Activated CD8-positive, alpha-beta memory T cell treated with anti-CD3 and anti-CD28 coated beads for 48 hours (primary cell): ENCODE data around the gene CDH16.
"Not testable (repeated sequence)": the region's sequence is repeated elsewhere in the genome, so short reads cannot be mapped to it uniquely, and the experiment has no call there.

ENCODE experiments used
- DNase-seq, 3 experiments: peaks; one replicate each; pipeline ENCODE4 v3.0.0-alpha.2; 2020; ENCODE audit warnings: low read depth in 2 of 3, low spot score in 2 of 3

CDH16 gene

DNA sequence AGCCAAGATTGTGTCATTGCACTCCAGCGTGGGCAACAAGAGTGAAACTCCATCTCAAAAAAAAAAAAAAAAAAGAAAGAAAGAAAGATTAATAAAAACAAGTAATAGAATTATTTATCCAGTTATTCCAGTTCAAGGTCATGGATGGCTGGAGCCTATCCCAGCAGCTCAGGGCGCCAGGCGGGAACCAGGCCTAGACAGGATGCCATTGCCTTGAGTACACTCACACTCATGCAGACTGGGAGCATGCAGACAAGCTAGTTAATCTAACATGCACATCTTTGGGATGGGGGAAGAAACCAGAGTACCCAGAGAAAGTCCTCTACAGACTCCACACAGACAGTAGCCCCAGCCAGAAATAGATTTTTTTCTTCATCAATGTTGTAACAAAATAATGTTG is 20.5 kb downstream of the CDH16 start:
- no peak for DNase-seq

- DNase-seq, result not testable (repeated sequence)
These were observed 22.0 kb downstream of the CDH16 start for GRCh38 chr16:66896682-66897081.

DNA sequence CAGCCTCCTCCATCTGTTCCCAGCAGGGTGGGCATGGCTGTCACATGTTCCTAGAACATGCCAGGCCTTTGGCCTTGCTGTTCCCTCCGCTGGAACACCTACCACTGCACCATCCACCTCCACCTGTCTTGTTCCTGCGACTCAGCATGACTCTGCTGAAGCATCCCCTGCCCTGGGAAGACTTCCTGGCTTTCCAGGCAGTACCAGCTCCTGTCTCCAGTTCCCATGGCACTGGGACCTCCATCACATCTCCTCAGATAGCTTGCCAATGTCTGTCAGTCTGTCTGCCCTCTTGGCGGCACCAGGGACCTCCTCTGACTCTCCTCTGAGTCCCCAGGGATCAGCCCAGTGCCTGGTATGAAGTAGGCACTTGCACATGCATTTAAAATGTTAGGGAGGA is 22.7 kb downstream of the CDH16 start:
- no peak for DNase-seq

DNA sequence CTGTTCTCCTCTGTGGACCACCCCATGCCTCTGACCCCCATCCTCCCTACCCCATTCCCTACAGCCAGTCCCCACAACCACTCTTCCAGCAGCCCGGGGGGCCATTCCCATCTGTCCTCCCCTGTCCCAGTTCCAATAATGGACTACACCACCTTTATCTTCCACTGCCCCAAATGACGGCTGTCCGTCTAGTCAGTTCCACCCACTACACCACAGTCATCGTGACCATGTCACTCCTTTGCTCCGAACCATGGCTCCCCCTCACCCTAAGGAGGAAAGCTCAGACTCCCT is 23.1 kb downstream of the CDH16 start:
- no peak for DNase-seq

- DNase-seq, result no peak
These were observed 23.6 kb downstream of the CDH16 start for GRCh38 chr16:66894948-66895688.

- no peak for DNase-seq
These were observed 24.6 kb downstream of the CDH16 start for GRCh38 chr16:66894055-66894454.

DNA sequence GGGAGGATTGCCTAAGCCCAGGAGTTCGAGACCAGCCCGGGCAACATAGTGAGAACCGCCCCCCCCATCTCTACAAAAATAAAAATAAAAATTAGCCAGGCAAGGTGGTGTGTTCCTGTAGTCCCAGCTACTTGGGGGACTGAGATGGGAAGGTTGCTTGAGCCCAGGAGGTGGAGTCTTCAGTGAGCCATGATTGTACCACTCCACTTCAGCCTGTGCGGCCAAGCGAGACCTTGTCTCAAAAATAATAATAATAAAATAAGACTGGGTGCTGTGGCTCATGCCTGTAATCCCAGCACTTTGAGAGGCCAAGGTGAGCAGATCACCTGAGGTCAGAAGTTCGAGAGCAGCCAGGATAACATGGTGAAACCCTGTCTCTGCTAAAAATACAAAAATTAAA is 26.9 kb downstream of the CDH16 start:
- DNase-seq, result no peak

- DNase-seq, result no peak
These were observed 27.3 kb downstream of the CDH16 start for GRCh38 chr16:66891360-66891759.

DNA sequence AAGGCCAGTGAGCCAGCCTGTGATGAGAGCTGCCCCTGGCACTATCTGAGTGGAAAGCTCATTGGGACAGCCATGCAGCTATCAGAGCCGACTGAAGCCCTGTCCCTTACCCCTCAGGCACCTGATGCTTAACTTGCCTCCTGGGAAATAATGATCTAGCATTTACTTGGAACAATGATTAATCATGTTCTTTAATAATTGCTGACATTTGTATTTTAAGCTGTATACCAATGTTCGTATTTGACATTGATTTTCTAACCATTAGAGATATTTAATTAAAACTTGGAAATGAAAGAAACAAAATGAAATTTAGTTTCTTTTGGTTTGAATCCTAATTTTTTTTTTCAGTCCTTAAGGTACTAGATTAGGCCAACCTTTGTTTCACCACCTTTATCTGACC is 27.9 kb downstream of the CDH16 start:
- DNase-seq, result no peak

DNA sequence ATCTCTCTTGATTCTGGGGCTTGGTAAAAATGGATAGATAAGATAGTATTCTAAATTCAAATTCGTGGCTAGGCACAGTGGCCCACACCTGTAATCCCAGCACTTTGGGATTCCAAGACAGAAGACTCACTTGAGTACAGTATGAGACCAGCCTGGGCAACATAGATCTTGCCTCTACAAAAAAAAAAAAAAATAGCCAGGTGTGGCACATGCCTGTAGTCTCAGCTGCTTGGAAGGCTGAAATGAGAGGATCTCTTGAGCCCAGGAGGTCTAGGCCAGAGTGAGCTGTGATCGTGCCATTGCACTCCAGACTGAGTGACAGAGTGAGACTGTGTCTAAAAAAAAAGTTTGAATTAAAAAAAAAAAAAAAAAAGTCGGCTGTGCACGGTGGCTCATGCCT is 29.1 kb downstream of the CDH16 start:
- no peak for DNase-seq

DNA sequence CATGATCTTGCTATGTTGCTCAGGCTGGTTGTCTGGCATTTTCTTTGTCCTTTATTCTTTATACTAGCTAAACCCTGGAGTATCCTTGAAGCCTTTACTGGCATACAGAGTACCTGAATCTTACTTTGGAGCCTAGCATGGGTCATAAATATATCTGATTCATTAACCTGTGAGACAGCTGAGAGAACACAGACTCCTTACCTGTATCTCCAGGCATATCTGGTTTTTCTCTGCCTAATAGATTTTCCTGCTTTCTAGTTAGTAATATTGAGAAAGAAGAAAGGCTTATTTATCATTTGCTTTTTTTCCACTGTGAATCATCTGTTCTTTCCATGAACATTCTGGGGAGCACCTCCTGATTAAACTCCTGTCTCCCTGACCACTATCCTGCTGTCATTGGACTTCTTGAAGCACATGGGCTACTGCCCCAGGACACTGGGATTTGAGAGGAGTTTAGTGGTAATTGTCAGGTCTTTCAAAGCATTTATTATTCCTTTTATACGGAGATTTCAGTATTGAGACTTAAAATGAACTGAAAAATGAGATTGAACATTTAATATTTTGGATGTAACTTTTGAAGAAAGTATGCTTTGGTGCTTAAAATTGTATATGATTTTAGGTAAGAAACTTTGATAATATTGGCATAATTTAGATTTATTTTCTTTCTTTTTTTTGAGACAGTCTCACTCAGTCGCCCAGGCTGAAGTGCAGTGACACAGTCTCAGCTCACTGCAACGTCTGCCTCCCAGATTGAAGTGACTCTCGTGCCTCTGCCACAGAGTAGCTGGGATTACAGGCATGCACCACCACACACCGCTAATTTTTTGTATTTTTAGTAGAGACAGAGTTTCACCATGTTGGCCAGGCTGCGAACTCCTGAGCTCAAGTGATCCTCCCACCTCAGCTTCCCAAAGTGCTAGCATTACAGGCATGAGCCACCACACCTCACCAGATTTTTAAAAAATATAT is 29.8 kb downstream of the CDH16 start:
- no peak for DNase-seq

DNA sequence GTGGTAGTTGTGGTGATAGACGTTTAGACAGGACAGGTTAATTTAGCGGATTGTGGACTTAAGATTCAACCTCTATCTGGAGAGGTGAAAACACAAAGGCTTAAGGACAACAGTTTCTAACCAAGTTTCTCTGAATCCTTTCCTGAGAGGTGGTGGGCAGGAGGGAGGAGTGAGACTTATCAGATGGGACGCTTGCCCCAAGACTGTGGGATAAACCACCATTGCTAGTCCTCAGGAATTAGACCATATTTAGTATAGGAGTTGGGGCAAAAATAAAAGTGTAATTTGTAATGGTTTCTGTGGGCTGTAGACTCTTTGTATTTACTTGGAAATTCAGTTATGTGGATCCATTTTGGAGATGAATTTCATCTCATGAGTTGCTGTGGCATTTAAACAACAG is 31.8 kb downstream of the CDH16 start:
- no peak for DNase-seq

DNA sequence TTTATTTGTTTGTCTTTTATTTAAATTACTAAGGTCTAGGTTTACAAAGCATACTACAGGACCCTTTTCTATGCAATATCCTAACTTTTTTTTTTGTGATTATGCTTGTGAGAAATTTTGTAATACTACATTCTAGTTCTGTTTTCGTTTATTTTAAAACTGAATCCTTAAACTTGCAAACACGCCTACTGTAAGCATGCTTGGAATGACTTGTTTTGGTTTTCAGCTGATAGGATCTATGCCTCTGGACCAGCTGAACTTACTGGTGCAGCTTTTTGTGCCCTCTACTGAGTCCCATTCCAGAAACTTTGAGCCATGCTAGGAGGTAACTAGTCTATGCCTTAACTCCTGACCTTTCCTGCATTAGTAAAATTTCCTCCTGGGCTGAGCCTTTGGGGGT is 32.4 kb downstream of the CDH16 start:
- DNase-seq, result no peak

- no peak for DNase-seq
These were observed 33.2 kb downstream of the CDH16 start for GRCh38 chr16:66885491-66885890.

DNA sequence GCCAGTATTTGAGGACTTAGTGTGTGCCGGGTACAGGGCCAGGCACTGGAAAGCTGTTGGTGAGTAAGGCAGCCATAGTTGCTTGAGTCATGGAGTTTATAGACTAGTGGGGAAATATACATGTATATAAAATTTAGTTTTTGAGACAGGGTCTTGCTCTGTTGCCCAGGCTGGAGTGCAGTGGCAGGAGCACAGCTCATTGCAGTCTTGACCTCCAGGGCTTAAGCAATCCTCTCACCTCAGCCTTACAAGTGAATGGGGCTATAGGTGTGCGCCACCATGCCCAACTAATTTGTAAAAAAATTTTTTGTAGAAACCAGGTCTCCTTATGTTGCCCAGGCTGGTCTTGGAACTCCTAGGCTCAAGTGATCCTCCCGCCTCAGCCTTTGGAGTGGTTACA is 36.0 kb downstream of the CDH16 start:
- no peak for DNase-seq

DNA sequence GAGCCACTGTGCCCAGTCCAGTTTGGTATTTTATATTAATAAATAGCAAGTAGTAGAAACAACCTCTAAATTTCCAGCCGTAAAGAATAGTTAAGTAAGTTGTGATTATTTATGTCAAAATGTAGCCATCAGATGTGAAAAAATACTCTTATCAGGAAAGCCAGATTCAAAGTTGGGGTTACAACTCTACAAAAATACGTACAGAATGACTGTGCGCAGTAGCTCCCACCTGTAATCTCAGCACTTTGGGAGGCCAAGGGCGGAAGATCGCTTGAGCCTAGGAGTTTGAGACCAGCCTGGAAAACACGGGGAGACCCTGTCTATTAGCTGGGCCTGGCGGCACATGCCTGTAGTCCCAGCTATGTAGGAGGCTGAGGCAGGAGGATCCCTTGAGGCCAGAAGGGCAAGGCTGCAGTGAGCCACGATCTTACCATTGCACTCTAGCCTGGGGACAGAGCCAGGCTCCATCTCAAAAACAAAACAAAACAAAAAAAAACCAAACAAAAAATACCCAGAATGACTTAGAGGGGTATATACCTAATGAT is 36.6 kb downstream of the CDH16 start:
- DNase-seq, result no peak

DNA sequence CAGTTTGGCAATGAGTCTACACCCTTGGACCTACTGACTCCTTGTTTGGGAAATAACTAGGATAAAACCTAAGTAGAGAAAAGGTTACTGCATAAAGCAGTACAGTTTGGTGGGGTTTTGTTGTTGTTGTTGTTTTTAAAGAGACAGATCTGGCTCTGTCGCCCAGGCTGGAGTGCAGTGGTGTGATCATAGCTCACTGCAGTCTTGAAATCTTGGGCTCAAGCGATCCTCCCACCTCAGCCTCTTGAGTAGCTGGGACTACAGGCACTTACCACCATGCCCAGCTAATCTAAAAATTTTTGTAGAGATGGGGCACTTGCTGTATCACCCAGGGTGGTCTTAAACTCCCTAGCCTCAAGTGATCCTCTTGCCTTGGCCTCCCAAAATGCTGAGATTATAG is 37.1 kb downstream of the CDH16 start:
- no peak for DNase-seq

GRCh38 chr16:66881014-66881417 is 37.7 kb downstream of the CDH16 start:
- no peak for DNase-seq

DNA sequence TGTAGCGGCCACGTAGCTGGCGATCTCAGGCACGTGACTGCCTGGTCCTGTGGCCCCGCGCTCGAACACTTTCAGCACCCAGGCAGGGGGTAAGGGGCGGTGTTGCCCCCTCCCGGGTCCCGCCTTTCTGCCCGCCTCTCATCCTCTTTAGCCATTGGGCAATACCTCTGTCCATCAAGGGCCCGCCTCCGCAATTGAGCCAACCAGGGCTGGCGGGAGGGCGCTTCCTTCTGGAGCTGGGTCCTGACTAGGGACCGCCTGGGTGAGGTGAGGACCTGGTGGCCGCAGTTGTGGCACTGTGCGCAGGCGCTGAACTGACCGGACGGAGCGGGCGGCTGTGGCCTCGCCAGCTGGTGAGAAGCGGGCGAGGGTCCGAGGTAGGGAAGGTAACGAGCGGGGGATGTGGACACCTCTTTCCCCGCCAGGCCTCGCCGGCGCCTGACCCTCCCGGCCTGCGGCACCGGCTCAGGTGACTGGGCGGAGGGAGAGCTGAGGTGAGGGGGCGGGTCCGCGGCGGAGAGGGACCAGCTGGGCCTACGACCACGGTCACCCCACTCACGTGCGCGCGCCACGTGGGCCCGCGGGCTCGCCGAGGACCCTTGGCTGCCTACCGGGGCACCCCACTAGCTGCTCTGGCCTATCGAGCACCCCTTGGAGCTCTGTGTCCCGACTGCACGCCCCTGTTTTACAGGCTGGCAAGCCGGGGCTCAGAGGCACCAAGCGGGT is 38.2 kb downstream of the CDH16 start, which contains the start of gene PDP2:
Gene PDP2 (plus strand): TSS at position 228 of the 726 bp plus-strand sequence. CDS start 3,770 bp downstream, outside the sequence.
- peak; percentile 81 to 87 (median 87) for DNase-seq

GRCh38 chr16:66878067-66878466 is 40.6 kb downstream of the CDH16 start:
- peak in 1 of 3 experiments; percentile 40 for DNase-seq

- no peak for DNase-seq
These were observed 44.5 kb downstream of the CDH16 start for GRCh38 chr16:66874079-66874775.
